Germinal center (tissue), 1 donor: Measurements from ENCODE around the gene RNASE3.
"Not testable (repeated sequence)": the region's sequence is repeated elsewhere in the genome, so short reads cannot be mapped to it uniquely, and the experiment has no call there.

ENCODE experiments used
- DNase-seq: peaks from one replicate; pipeline ENCODE4 v3.0.0; 2012; ENCODE audit warnings: mixed read lengths, low spot score

Gene RNASE3

GRCh38 chr14:20919038-20919756, 28.0 kb downstream of the RNASE3 start:
- DNase-seq, result not testable (repeated sequence)

- not testable (repeated sequence) for DNase-seq
Observed at GRCh38 chr14:20923766-20924297, 32.6 kb downstream of the RNASE3 start.

GRCh38 chr14:20934148-20934762, 43.1 kb downstream of the RNASE3 start:
- DNase-seq, result peak; percentile 59

GRCh38 chr14:20935303-20935984, 44.3 kb downstream of the RNASE3 start:
- peak; percentile 6 for DNase-seq
